GM18868 (cell line): ENCODE results near the gene ANTKMT.
"Not testable (repeated sequence)": the region's sequence is repeated elsewhere in the genome, so short reads cannot be mapped to it uniquely, and the experiment has no call there.

Source experiments
- ATAC-seq: cut with Tn5 transposase; IDR thresholded peaks from one replicate; pipeline ENCODE4 v1.9.1; 2021; ENCODE audit warnings: mild to moderate bottlenecking, moderate library complexity; ENCODE audit not compliant: unreplicated experiment

Gene ANTKMT

GRCh38 chr16:712740-713250 is 8.2 kb upstream of the ANTKMT start:
- not testable (repeated sequence) for ATAC-seq

DNA sequence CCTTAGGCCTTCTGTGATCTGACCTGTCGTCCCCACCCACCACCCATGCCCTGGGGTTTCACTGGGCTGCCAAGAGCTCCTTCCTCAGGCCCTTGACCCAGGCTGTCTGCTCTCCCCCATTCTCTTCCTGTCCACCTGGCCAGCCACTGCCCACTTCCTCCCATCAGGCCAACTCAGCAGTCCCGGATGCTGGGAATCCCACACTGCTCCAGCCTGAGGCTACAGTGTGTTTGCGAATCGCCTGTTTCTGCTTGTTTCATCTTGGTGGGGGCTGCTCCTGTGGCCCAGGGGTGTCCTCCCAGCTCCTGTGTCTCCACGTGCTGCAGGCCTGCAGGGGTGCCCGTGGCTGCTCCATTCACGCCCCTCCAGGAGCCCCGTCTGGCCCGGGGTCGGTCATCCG is 6.9 kb upstream of the ANTKMT start:
- ATAC-seq = no peak

GRCh38 chr16:714558-715476 is 6.1 kb upstream of the ANTKMT start, which contains the start of gene METRN:
TSS of gene METRN (plus strand) at chr16:715118. CDS start at chr16:715290, 172 bp downstream.
- ATAC-seq = peak; percentile 73

- peak; percentile 11 for ATAC-seq
Measured at GRCh38 chr16:715477-716199, 5.3 kb upstream of the ANTKMT start.

GRCh38 chr16:716200-716568 is 4.8 kb upstream of the ANTKMT start:
- ATAC-seq = no peak

DNA sequence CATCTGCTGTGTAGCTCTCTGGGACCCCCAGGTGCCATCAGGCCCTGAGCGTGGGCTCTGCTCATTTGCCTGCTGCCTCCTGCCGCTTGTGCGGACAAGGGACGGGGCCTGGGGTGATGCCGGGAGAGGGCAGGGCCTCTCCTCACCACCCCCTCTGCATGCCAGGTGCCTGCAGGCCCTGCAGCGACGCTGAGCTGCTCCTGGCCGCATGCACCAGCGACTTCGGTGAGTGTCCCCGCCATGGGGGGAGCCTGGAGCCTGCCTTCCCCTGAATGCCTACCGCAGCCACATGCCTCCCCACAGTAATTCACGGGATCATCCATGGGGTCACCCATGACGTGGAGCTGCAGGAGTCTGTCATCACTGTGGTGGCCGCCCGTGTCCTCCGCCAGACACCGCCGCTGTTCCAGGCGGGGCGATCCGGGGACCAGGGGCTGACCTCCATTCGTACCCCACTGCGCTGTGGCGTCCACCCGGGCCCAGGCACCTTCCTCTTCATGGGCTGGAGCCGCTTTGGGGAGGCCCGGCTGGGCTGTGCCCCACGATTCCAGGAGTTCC is 4.1 kb upstream of the ANTKMT start:
- no peak for ATAC-seq

- ATAC-seq = no peak
Measured at GRCh38 chr16:717450-718245, 3.3 kb upstream of the ANTKMT start.

DNA sequence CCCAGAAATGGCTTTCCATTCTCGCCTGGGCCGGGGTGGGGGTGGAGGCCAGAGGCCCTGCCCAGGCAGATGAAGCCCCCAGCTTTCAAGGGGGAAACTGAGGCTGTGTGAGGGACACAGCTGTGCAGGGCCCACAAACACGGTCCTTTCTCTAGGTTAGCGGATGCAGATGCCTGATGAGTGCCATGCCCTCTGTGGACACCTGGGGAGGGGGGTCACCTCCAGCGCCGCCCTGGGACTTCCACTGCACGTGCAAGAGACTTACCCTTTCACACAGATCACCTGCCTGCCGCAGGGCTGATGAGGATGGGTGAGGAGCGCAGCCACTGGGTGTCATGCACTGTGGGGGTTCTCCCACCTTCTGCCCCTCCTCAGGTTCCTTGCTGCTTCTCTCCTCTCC is 2.6 kb upstream of the ANTKMT start:
- ATAC-seq = no peak

- ATAC-seq = no peak
Measured at GRCh38 chr16:718922-719321, 2.0 kb upstream of the ANTKMT start.

DNA sequence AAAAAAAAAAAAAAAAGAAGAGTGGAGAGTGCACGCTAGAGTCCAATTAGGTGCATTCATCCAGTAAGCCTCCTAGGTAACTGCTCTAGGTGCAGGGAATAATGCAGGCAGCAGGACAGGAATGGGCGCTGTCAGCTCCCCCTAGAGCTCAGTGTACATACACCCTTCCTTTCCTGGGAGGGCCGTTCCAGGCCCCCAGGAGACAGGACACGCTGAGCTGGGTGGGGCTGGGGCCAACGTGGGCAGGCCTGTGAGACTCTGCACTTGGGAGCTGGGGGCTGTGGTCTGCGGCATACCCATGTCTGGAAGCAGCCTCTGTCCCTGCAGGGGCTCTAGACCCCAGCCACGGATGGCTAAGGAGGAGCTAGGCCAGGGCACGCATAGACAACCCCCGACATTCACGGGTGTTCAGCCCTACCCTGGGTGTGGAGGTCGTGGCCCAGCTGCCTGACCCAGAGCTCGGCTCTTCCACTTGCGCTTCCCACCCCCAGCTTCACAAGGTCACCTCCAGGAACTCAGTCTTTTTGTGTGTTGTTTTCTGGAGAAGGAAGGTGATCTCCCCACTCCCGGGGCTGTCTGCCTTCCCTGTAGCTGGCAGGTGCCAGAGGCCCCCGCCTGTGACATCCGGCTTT is 1.0 kb upstream of the ANTKMT start:
- no peak for ATAC-seq

- peak; percentile 23 for ATAC-seq
Measured at GRCh38 chr16:720447-720989, 428 bp upstream of the ANTKMT start.

- ATAC-seq = no peak
Measured at GRCh38 chr16:721765-722540, 1.0 kb downstream of the ANTKMT start.

GRCh38 chr16:722835-723633 is 2.1 kb downstream of the ANTKMT start:
- ATAC-seq = no peak

- no peak for ATAC-seq
Measured at GRCh38 chr16:723695-724094, 2.7 kb downstream of the ANTKMT start.

- ATAC-seq = no peak
Measured at GRCh38 chr16:724188-725040, 3.5 kb downstream of the ANTKMT start.

GRCh38 chr16:725041-725376 is 4.1 kb downstream of the ANTKMT start:
- ATAC-seq = no peak

DNA sequence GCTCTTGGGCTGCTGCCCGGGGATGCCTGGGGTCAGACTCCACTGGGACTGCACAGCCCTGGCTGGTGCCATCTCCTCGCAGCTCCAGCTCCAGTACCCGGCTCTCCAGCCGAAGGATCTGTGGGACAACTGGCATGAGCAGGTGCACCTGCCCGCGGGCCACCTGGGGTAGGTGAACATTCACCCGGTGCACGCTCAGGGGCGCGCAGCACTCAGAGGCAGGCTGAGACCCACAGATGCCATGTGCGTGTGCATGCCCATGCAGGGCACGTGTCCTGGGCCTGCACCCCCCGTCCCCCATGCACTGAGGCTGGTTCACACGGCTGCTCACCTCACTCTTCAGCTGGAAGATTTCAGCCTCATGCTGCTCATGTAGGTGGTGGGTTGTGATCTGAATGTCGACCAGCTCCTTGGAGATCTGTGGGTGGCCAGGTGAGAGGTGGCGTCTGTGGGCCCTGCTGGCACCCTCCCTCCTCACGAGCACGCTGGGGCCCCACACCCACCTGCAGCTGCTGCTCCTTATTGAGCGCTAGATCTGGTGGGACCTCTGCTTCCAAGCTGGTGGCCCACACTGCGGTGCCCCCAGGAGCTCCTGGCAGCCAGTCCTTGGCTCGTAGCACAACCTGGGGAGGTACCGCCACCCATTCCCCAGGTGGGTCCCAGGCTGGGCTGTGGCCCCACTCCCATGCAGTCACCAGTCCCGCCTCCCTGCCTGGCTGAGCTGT is 4.7 kb downstream of the ANTKMT start:
- no peak for ATAC-seq
